Measurements from ENCODE around the gene RALGPS2. TPM values are rescaled to one million over a fixed set of nuclear protein-coding genes. Genes with fewer than 3 reads are reported as not detected.

Gene RALGPS2, protein sequence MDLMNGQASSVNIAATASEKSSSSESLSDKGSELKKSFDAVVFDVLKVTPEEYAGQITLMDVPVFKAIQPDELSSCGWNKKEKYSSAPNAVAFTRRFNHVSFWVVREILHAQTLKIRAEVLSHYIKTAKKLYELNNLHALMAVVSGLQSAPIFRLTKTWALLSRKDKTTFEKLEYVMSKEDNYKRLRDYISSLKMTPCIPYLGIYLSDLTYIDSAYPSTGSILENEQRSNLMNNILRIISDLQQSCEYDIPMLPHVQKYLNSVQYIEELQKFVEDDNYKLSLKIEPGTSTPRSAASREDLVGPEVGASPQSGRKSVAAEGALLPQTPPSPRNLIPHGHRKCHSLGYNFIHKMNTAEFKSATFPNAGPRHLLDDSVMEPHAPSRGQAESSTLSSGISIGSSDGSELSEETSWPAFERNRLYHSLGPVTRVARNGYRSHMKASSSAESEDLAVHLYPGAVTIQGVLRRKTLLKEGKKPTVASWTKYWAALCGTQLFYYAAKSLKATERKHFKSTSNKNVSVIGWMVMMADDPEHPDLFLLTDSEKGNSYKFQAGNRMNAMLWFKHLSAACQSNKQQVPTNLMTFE
- total RNA-seq (2014; rRNA removed; shearing (Covaris generic)) (41.4 and 49.6 TPM in 2 replicates), polyA plus RNA-seq (2016; fragmentation: Nextera tagmentation; extraction: Ambion mirVana) (18.1 and 19.3 TPM in 2 replicates)

DNA sequence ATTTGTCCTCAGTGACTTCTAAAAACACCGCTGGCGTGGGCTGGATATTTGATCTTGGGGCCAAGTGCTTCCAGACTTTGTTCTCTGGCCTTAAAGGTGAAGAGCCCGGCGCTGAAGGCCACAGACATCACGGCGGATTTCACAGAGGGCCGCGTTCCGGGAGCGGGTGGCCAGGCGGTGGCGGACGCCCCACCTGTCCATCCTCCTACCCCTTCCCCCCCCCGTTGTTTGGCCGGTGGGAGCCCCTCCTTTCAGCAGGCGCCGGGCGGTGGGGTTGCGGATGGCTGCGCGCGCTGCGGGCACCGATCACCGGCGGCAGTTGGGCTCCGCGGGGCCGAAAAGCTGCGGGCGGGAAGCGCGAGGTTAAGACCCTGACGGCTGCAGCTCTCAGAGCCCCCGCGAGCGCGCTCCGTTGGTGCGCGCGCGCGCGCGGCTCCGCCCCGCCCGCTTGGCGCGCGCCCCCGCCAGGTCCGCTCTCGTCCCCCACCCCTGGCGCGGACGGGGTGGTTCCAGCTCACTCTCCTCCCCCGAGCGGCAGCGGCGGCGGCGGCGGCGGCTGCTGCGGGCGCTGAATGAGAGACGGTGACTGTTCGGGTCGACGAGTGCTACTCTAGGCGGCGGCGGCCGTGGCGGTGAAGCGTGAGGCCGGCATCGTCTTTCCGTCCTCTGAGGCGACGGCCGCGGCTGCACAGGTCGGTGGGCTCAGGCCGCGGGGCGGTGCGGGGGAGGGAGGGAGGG lies at the start of gene RALGPS2:
TSS of gene RALGPS2 (plus strand) at position 517 of the 738 bp plus-strand sequence. CDS start 51,521 bp downstream, outside the sequence.
- H4K20me1 ChIP-seq (ENCODE audit: insufficient read depth), result no peaks in the 10 kb centered on the region
- WGBS, 2 experiments (ENCODE audit: low coverage in 1 of 2, low lambda C conversion rate in 2 of 2, missing lambda C conversion rate in 2 of 2), result 3 to 4% methylated on average over 40 to 81 of the region's 90 CpGs
- TF ChIP-seq EZH2phosphoT487 (IDR thresholded peaks at IDR 0.05; ENCODE audit: insufficient read depth, low read depth) (no peak), EZH2 (IDR thresholded peaks at IDR 0.05; ENCODE audit: insufficient read depth, poor library complexity, severe bottlenecking) (no peak)

DNA sequence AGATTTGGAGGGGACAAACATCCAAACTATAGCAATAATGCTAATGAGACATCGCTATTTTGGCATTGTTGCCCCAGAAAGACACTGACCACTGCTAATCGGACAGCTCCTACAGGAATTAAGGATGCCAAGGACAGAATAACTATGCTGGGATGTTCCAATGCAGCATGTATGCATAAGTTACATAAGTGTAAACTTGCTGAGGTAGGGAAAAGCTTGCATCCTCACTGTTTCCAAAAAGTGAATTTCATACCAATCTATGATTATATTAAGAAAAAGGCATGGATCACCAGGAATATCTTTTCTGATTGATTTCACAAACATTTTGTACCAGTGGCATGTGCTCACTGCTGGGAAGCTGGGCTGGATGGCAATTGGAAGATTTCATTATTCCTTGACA lies 45.8 kb upstream of the RALGPS2 start:
- TF ChIP-seq EZH2phosphoT487 (IDR thresholded peaks at IDR 0.05; ENCODE audit: insufficient read depth, low read depth) (no peak), EZH2 (IDR thresholded peaks at IDR 0.05; ENCODE audit: insufficient read depth, poor library complexity, severe bottlenecking) (no peak)
- H3K9me3 ChIP-seq (ENCODE audit: low read depth), result no peaks in the 10 kb centered on the region
- in situ Hi-C loops (cut with MboI), result no loop called here
- DNase-seq, result no peak
- H3K36me3 ChIP-seq (ENCODE audit: low read depth), result no peaks in the 10 kb centered on the region
- H3F3A ChIP-seq (ENCODE audit: insufficient read depth), result no peaks in the 10 kb centered on the region
- no peak overlapping the region for H3K4me3 ChIP-seq
- H4K20me1 ChIP-seq (ENCODE audit: insufficient read depth), result no peaks in the 10 kb centered on the region
- 92 to 100% methylated on average over 2 of the region's 2 CpGs for WGBS, 2 experiments (ENCODE audit: low coverage in 1 of 2, low lambda C conversion rate in 2 of 2, missing lambda C conversion rate in 2 of 2)
- peaks cover 24% of the 10 kb centered on the region for H3K4me1 ChIP-seq (ENCODE audit: insufficient read depth)
- H3K9ac ChIP-seq, result no peak overlapping the region
- H3K79me2 ChIP-seq (ENCODE audit: insufficient read depth), result no peaks in the 10 kb centered on the region
- H3K4me2 ChIP-seq (ENCODE audit: unreplicated experiment), result no peak overlapping the region
- H3K27me3 ChIP-seq (replicated peaks; ENCODE audit: insufficient read depth), result no peaks in the 10 kb centered on the region
- no peak overlapping the region for H2AFZ ChIP-seq
- H3K9me2 ChIP-seq (ENCODE audit: insufficient read depth), result no peaks in the 10 kb centered on the region
- H3K27ac ChIP-seq, result no peak overlapping the region

More for the DNA sequence above, at the start of gene RALGPS2:
- Histone ChIP-seq H3K4me3 (peak within 1 kb of the TSS; percentile 96), H3K27me3 (replicated peaks; ENCODE audit: insufficient read depth) (no peaks in the 10 kb centered on the region), H3K4me2 (ENCODE audit: unreplicated experiment) (peak within 1 kb of the TSS; percentile 79), H3K9me3 (ENCODE audit: low read depth) (no peaks in the 10 kb centered on the region), H2AFZ (peak within 1 kb of the TSS; percentile 92), H3F3A (ENCODE audit: insufficient read depth) (peaks cover 12% of the 10 kb centered on the region; the same call in 1 of the 2 replicates), H3K27ac (peak within 1 kb of the TSS; percentile 57), H3K9me2 (ENCODE audit: insufficient read depth) (no peaks in the 10 kb centered on the region), H3K79me2 (ENCODE audit: insufficient read depth) (peaks cover 42% of the 10 kb centered on the region), H3K9ac (peak within 1 kb of the TSS; percentile 84), H3K36me3 (ENCODE audit: low read depth) (no peaks in the 10 kb centered on the region), H3K4me1 (ENCODE audit: insufficient read depth) (peaks cover 27% of the 10 kb centered on the region)
- peak; percentile 89 for DNase-seq
- in situ Hi-C loops (cut with MboI), result no loop called here

DNA sequence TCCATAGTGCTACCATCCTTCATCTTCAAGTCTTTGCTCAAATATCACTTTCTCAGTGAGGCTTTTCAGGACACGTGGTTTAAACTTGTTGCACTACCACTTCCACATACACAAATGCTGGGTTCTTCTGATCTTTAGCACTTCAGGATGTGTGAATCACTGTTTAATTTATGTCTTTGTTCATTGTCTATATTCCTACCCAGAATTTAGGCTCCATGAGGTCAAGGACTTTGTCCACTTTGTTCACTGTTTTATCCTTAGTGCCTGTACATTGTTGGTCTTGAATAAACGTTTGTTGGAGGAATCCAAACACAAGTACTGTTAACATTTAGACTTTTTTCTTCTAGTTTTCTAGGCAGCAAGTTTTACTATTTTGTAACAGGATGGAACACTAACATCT lies 42.6 kb upstream of the RALGPS2 start:
- Histone ChIP-seq H3K9ac (no peak overlapping the region), H3K79me2 (ENCODE audit: insufficient read depth) (no peaks in the 10 kb centered on the region), H3K27me3 (replicated peaks; ENCODE audit: insufficient read depth) (no peaks in the 10 kb centered on the region), H3K4me3 (no peak overlapping the region), H3K9me3 (ENCODE audit: low read depth) (no peaks in the 10 kb centered on the region), H3K36me3 (ENCODE audit: low read depth) (no peaks in the 10 kb centered on the region), H4K20me1 (ENCODE audit: insufficient read depth) (no peaks in the 10 kb centered on the region), H2AFZ (no peak overlapping the region; the same call in 1 of the 2 replicates), H3K4me2 (ENCODE audit: unreplicated experiment) (no peak overlapping the region), H3F3A (ENCODE audit: insufficient read depth) (no peaks in the 10 kb centered on the region), H3K27ac (no peak overlapping the region), H3K4me1 (ENCODE audit: insufficient read depth) (peaks cover 42% of the 10 kb centered on the region), H3K9me2 (ENCODE audit: insufficient read depth) (no peaks in the 10 kb centered on the region)
- DNase-seq, result no peak
- in situ Hi-C loops (cut with MboI), result no loop called here
- no peak for TF ChIP-seq EZH2phosphoT487 (IDR thresholded peaks at IDR 0.05; ENCODE audit: insufficient read depth, low read depth)
- TF ChIP-seq EZH2 (IDR thresholded peaks at IDR 0.05; ENCODE audit: insufficient read depth, poor library complexity, severe bottlenecking), result no peak
- WGBS, 2 experiments (ENCODE audit: low coverage in 1 of 2, low lambda C conversion rate in 2 of 2, missing lambda C conversion rate in 2 of 2), result 61 to 67% methylated on average over 2 of the region's 2 CpGs

DNA sequence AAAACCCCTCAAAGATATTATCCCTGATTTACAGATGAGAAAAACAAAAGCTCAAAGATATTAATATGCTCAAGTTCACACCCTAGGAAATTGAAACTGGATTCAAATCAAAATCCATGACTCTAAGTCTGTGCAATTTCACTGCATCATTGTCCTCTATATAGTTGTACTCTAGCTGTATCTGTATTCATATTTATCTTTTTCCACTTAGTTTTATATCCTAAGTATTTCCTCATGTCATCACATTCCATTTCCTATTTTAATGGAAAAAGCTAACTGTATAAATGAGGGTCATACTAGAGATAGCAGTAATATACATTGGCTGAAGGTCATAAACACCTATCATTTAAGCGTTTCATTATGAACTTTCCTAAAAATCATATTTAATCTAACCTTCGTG lies 42.2 kb upstream of the RALGPS2 start:
- in situ Hi-C loops (cut with MboI), result no loop called here
- Histone ChIP-seq H4K20me1 (ENCODE audit: insufficient read depth) (no peaks in the 10 kb centered on the region), H3K36me3 (ENCODE audit: low read depth) (no peaks in the 10 kb centered on the region), H3K4me3 (no peak overlapping the region), H3K27me3 (replicated peaks; ENCODE audit: insufficient read depth) (no peaks in the 10 kb centered on the region), H3K9ac (no peak overlapping the region), H3K9me2 (ENCODE audit: insufficient read depth) (no peaks in the 10 kb centered on the region), H3F3A (ENCODE audit: insufficient read depth) (no peaks in the 10 kb centered on the region), H3K4me1 (ENCODE audit: insufficient read depth) (peaks cover 45% of the 10 kb centered on the region), H3K79me2 (ENCODE audit: insufficient read depth) (no peaks in the 10 kb centered on the region), H3K27ac (no peak overlapping the region), H3K9me3 (ENCODE audit: low read depth) (no peaks in the 10 kb centered on the region), H3K4me2 (ENCODE audit: unreplicated experiment) (no peak overlapping the region), H2AFZ (no peak overlapping the region; the same call in 1 of the 2 replicates)
- DNase-seq, result peak; percentile 5
- TF ChIP-seq EZH2 (IDR thresholded peaks at IDR 0.05; ENCODE audit: insufficient read depth, poor library complexity, severe bottlenecking) (no peak), EZH2phosphoT487 (IDR thresholded peaks at IDR 0.05; ENCODE audit: insufficient read depth, low read depth) (no peak)
- 56 to 58% methylated on average over 2 of the region's 2 CpGs for WGBS, 2 experiments (ENCODE audit: low coverage in 1 of 2, low lambda C conversion rate in 2 of 2, missing lambda C conversion rate in 2 of 2)
